Muscle of leg (tissue), 11 donors: ENCODE measurements around the gene ST8SIA4. TPM values are rescaled to one million over a fixed set of nuclear protein-coding genes. Genes with fewer than 3 reads are reported as not detected.

Experiments used
- DNase-seq: peaks from one replicate; pipeline ENCODE4 v3.0.0; 2013
- H3K27ac ChIP-seq: one replicate; pipeline ENCODE4 v1.5.1; 2013; ENCODE audit warnings: mild to moderate bottlenecking, low read length, control low read depth
- H3K27me3 ChIP-seq: one replicate; pipeline ENCODE4 v1.6.1; 2013; ENCODE audit warnings: low read length; ENCODE audit not compliant: control insufficient read depth, insufficient read depth
- H3K36me3 ChIP-seq: one replicate; pipeline ENCODE4 v1.6.1; 2013; ENCODE audit warnings: low read length; ENCODE audit not compliant: control insufficient read depth, insufficient read depth
- H3K4me1 ChIP-seq: one replicate; pipeline ENCODE4 v1.6.1; 2013; ENCODE audit warnings: low read length; ENCODE audit not compliant: control insufficient read depth, insufficient read depth
- H3K4me3 ChIP-seq: one replicate; pipeline ENCODE4 v1.5.1; 2013; ENCODE audit warnings: low read length, control low read depth
- H3K9me3 ChIP-seq: replicated peaks from 2 replicates; pipeline ENCODE4 v1.6.1; 2013; ENCODE audit warnings: low read depth, low read length; ENCODE audit not compliant: control insufficient read depth
- WGBS: methylation state at CpG from one replicate; pipeline ENCODE4 v1.1.5; 2013; ENCODE audit warnings: missing lambda C conversion rate; ENCODE audit not compliant: insufficient coverage; 5-methylcytosine and 5-hydroxymethylcytosine counted together
- polyA plus RNA-seq, 8 donors: library from polyadenylated mRNA; unstranded; fragments of 120-200 nt; gene quantifications; one replicate each; pipeline versions ENCODE4 v1.2.1 to v1.2.3, GENCODE V29; 2013; ENCODE audit warnings: inconsistent platforms in 1 of 8, low replicate concordance in 1 of 8; ENCODE audit not compliant: insufficient read length in 8 of 8, insufficient read depth in 1 of 8
- total RNA-seq: library from RNA; stranded (reverse); fragments of 120-200 nt; gene quantifications from one replicate; pipeline ENCODE4 v1.2.4, GENCODE V29; 2013

Gene ST8SIA4
- total and polyA plus RNA-seq, 9 donors: 4.5 to 9.3 (median 6.0) TPM

DNA sequence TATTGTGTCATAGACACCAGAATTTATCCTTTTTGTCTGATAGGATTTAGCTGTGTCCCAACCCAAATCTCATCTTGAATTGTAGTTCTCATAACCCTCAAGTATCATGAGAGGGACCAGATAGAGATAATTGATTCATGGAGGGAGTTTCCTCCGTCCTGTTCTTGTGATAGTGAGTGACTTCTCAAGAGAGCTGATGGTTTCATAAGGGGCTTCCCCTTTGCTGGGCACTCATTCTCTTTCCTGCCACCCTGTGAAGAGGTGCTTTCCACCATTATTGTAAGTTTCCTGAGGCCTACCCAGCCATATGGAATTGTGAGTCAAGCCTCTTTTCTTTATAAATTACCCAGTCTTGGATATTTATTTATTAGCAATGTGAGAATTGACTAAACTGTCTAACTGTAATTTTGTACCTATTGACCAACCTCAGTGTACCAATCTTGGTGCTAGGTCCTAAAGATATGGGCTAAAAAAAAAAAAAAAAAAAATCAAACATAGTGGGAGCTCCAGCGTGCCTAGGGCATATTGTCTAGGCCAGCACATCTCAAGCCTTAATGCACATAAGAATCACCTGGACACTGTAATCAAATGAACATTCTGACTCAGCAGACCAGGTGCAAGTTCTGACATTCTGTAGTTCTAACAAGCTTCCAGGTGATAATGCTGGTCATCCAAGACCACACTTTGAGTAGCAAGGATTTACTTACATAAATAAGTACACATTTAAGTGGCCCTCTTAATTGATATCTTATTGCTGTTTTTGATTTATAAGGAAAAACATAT is 30.5 kb downstream of the ST8SIA4 start:
- no peaks in the 10 kb centered on the region for H3K36me3 ChIP-seq
- H3K27me3 ChIP-seq: no peaks in the 10 kb centered on the region
- no peak overlapping the region for H3K4me3 ChIP-seq
- WGBS: 83% methylated on average over 1 of the region's 2 CpGs
- H3K27ac ChIP-seq: no peak overlapping the region
- H3K4me1 ChIP-seq: no peaks in the 10 kb centered on the region
- no peaks in the 10 kb centered on the region for H3K9me3 ChIP-seq
- DNase-seq: no peak

DNA sequence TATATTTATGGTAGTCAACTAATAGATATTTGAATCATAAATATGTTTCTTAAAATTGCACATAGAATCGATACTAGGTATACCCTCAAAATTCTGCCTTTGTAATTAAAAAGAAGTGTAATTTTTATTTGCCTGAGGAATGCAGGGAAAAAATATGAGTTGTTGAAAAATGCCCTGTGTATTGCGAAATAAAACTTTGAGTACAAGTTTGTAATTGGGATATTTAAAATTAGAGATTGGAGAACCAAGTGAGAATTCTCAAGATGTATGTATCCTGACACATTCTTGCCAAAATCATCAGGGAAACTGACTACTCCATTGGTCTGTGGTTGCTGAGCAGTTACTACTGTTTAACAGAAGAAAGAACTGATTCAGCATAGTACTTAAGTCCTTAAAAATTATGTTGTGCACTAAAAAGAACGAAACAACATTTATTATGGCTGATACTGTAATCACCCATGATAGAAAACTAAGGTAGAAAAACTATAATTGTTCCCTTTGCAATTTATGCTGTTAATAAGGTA is 36.0 kb downstream of the ST8SIA4 start:
- no peaks in the 10 kb centered on the region for H3K36me3 ChIP-seq
- no peaks in the 10 kb centered on the region for H3K27me3 ChIP-seq
- no peak for DNase-seq
- no peaks in the 10 kb centered on the region for H3K4me1 ChIP-seq
- WGBS: 40% methylated on average over 1 of the region's 3 CpGs
- no peaks in the 10 kb centered on the region for H3K9me3 ChIP-seq
- no peak overlapping the region for H3K4me3 ChIP-seq
- no peak overlapping the region for H3K27ac ChIP-seq

DNA sequence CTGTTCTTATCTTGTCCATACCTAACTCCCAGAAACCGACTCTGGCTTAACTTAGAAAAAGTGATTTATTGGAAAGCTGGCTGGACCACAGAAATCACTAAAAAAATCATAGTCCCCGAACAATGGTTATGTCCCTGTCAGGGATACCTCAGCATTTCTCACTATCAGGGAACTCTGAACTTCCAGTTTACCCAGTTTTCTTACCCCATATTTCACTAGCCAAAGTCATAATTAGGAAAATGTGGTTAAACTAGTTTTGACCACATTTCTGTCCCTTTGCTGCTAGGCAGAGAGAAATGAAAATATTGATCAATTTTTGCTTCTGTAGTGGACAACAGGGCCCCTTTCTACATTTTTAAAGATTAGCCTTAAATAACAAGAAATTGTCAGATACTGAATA is 38.2 kb downstream of the ST8SIA4 start:
- Histone ChIP-seq H3K27me3 (no peaks in the 10 kb centered on the region), H3K9me3 (no peaks in the 10 kb centered on the region), H3K4me3 (no peak overlapping the region), H3K27ac (no peak overlapping the region), H3K36me3 (no peaks in the 10 kb centered on the region), H3K4me1 (no peaks in the 10 kb centered on the region)
- DNase-seq: no peak
- WGBS: 50% methylated on average over 1 of the region's 2 CpGs

DNA sequence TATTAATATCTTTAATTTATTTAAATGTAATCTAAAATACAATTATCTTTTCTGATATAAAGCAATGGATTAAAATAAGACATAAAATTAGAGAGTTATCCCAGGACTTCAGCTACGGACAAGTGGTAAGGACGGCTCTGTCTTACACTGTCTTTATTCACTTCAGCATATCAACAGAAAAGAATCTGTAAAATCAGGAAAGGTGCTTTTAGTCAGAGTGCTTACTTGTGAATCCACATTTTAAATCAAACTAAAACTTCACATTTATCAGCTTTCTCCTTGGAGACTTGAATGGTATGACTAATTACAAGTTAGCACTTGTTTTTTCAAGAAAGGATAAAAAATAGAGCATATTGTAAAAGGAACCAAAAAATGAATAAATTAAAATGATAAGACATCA is 39.3 kb downstream of the ST8SIA4 start:
- H3K36me3 ChIP-seq: no peaks in the 10 kb centered on the region

DNA sequence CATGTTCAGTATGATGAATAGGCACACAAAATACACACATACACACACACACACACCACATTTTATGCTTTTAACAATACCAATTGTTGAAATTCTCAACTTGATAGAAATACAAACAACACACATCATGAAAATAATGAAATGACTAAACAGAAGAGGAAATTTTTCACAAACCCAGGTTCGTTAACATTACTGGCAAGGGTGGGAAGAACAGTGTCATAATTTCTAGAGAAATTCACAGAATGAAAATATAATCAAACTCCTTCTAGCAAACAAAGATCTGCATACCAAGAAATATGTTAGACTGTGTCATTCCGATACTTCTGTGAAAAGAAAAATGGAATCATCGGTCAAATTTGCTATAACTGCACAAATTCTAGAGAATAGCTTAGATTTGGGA is 41.9 kb downstream of the ST8SIA4 start:
- no peak overlapping the region for H3K27ac ChIP-seq
- H3K4me1 ChIP-seq: no peaks in the 10 kb centered on the region
- no CpG with 5 or more reads among the region's 3 CpGs for WGBS
- no peaks in the 10 kb centered on the region for H3K9me3 ChIP-seq
- DNase-seq: no peak
- no peaks in the 10 kb centered on the region for H3K36me3 ChIP-seq
- no peak overlapping the region for H3K4me3 ChIP-seq
- H3K27me3 ChIP-seq: no peaks in the 10 kb centered on the region

More for the DNA sequence above, 39.3 kb downstream of the ST8SIA4 start:
- Histone ChIP-seq H3K27ac (no peak overlapping the region), H3K9me3 (no peaks in the 10 kb centered on the region), H3K27me3 (no peaks in the 10 kb centered on the region), H3K4me3 (no peak overlapping the region), H3K4me1 (no peaks in the 10 kb centered on the region)
- DNase-seq: no peak
- whole genome bisulfite sequencing: no CpG with 5 or more reads among the region's 2 CpGs

DNA sequence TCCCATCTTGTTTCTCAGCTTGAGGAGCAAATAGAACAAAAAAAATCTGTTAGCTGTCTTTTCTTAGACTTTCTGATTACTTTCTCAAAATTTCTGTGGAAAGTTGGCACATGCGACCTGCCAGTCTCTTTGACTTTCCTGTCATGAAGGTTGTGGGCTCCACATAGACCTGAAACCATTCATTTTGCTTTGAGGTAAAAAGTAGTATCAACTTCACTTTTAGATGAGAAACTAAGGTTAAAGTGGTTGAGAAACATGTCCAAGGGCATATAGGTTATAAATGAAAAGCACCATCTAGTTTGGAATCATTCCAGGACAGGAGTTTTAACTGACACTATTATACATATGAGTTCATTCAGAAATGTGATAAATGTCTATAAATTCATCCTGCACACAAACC is 42.7 kb downstream of the ST8SIA4 start:
- H3K36me3 ChIP-seq: no peaks in the 10 kb centered on the region
- no CpG with 5 or more reads among the region's 1 CpG for WGBS
- no peaks in the 10 kb centered on the region for H3K4me1 ChIP-seq
- DNase-seq: no peak
- no peaks in the 10 kb centered on the region for H3K9me3 ChIP-seq
- no peak overlapping the region for H3K27ac ChIP-seq
- H3K4me3 ChIP-seq: no peak overlapping the region
- H3K27me3 ChIP-seq: no peaks in the 10 kb centered on the region

DNA sequence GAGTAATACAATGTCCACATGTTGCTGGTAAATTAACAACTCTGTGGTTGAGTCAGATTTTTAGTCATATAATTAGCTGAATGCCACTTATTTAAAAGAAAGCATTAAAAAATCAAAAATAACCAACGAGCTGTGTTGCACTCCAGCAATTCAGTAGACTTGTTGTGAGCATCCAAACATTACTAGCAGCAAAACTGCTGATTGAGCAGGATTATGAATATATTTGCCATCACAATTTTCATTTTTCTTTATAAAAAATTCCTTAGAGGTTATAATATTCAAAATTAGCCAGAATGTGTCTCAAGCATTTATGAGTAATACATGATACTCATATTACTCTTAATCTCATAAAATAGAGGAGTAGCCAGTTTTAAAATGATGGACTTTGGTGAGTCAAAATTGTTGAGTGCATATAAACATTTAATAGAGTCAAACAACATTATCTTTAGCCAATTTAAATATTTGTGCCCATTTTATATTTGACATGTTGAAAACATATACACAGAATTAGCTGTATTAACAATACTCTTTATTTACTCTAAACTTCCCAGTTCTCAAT is 44.0 kb downstream of the ST8SIA4 start:
- H3K4me3 ChIP-seq: no peak overlapping the region
- WGBS: no CpG with 5 or more reads among the region's 1 CpG
- no peak overlapping the region for H3K27ac ChIP-seq
- no peak for DNase-seq
- H3K4me1 ChIP-seq: no peaks in the 10 kb centered on the region
- no peaks in the 10 kb centered on the region for H3K36me3 ChIP-seq
- H3K9me3 ChIP-seq: no peaks in the 10 kb centered on the region
- no peaks in the 10 kb centered on the region for H3K27me3 ChIP-seq

DNA sequence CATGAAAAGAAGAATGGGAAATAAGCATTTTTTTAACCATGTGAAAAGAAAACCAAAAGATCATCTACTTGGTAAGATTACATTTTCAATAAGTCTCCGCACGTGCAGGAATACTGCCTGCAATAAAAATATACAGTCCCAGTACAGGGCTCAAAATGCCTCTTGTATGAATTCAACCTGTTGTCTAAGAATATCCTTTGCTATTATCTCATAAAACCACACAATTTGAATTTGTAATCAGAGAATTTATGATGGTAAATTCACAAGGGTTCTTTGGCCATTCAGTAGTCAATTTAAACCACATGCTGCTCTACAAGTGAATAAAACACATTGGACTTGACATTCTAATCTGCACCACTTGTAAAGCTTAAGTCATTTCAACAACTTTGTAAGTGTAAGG is 46.6 kb downstream of the ST8SIA4 start:
- Histone ChIP-seq H3K27ac (peak overlapping the region; percentile 17), H3K9me3 (no peaks in the 10 kb centered on the region), H3K4me3 (no peak overlapping the region), H3K4me1 (no peaks in the 10 kb centered on the region), H3K27me3 (no peaks in the 10 kb centered on the region), H3K36me3 (no peaks in the 10 kb centered on the region)
- no peak for DNase-seq
- no CpG with 5 or more reads among the region's 2 CpGs for WGBS

DNA sequence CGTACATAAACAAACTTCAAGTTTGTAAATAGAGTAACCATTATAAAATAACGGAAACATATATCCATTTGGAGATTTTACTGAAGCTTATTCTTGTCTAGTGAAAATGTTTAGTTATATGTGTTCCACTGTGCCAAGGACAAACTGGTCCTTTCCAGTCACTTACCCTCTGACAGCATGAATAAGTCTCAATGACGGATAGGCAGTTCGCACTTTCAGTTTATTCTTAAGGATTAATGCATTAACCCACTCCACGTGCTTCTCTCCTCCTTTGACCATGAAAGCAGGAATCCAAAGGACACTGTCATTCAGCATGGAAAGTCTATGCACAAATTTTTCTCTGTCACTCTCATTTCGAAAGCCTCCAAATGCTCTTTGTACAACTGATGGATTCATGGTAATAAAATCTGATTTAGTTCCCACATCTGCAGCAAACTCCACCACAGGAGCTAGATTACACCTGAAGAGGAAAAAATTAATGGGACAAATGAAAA is 47.1 kb downstream of the ST8SIA4 start:
- H3K27ac ChIP-seq: no peak overlapping the region

DNA sequence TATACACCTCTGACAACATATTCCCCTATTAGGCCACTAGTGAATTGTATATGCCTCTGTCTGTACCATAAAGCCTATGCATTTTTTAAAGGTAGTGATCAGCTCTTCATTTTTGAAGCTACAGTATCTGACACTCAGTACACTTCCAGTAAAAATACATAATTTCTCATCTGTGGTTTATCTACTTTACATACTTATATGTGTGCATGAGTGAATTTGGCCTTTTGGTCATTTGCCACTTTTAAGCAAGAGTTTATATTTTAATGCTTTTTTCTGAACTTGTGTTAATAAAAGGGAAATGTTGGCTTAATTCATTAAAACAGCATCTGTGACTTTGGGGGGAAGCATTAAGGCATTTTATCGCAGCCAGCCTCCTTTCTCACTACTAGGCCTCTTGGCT is 47.8 kb downstream of the ST8SIA4 start:
- Histone ChIP-seq H3K27ac (peak overlapping the region; percentile 0), H3K4me1 (no peaks in the 10 kb centered on the region), H3K27me3 (no peaks in the 10 kb centered on the region), H3K36me3 (no peaks in the 10 kb centered on the region), H3K4me3 (no peak overlapping the region), H3K9me3 (no peaks in the 10 kb centered on the region)
- no peak for DNase-seq
- no CpG with 5 or more reads among the region's 1 CpG for WGBS

More for the DNA sequence above, 47.1 kb downstream of the ST8SIA4 start:
- Histone ChIP-seq H3K4me1 (no peaks in the 10 kb centered on the region), H3K4me3 (no peak overlapping the region), H3K36me3 (no peaks in the 10 kb centered on the region), H3K9me3 (no peaks in the 10 kb centered on the region), H3K27me3 (no peaks in the 10 kb centered on the region)
- WGBS: 76% methylated on average over 2 of the region's 6 CpGs
- DNase-seq: no peak
